IMR-90 (cell line): ENCODE data around the gene DPH6. TPM values are rescaled to one million over a fixed set of nuclear protein-coding genes. Genes with fewer than 3 reads are reported as not detected.

Experiments used
- ATAC-seq: fragments of 200-7000 bp; cut with Tn5 transposase; 2 replicates; pipeline ENCODE4 v1.9.1; 2020; ENCODE audit warnings: low read depth, mild to moderate bottlenecking, moderate library complexity
- BruUV-seq: library from RNA; stranded (reverse); fragments of 400-500 nt; replicated peaks from 2 replicates; lab custom pipeline; 2021; lab: Mats Ljungman, UMichigan
- CTCF ChIA-PET: fragments of 300-600 bp; formaldehyde crosslinking; extraction: SDS; loops from one replicate; lab custom pipeline; 2021; ENCODE audit warnings: antibody characterized with exemption; lab: Yijun Ruan, JAX
- POLR2A ChIA-PET: fragments of 300-600 bp; sonication (Branson Sonifier 250); formaldehyde crosslinking; loops from one replicate; lab custom pipeline; 2022; ENCODE audit warnings: antibody characterized with exemption; ENCODE audit not compliant: unreplicated experiment; lab: Charles Lee
- DNase-seq: peaks from one replicate; pipeline ENCODE4 v3.0.0; 2013
- H2AFZ ChIP-seq: replicated peaks from 2 replicates; pipeline ENCODE3; 2013; ENCODE audit warnings: low read length, mild to moderate bottlenecking; ENCODE audit not compliant: poor library complexity
- H2AK5ac ChIP-seq: 2 replicates; pipeline ENCODE4 v1.6.1; 2013; ENCODE audit warnings: low read depth, low read length, inconsistent platforms
- H2AK9ac ChIP-seq: replicated peaks from 2 replicates; pipeline ENCODE3; 2013; ENCODE audit warnings: mild to moderate bottlenecking, low read depth, low read length, moderate library complexity; ENCODE audit not compliant: poor library complexity
- H2BK120ac ChIP-seq: 2 replicates; pipeline ENCODE4 v1.6.1; 2013; ENCODE audit warnings: low read depth, low read length, inconsistent platforms
- H2BK15ac ChIP-seq: 3 replicates; pipeline ENCODE4 v1.6.1; 2013; ENCODE audit warnings: low read depth, low read length, inconsistent platforms
- H2BK20ac ChIP-seq: 2 replicates; pipeline ENCODE4 v1.6.1; 2013; ENCODE audit warnings: low read depth, mild to moderate bottlenecking, inconsistent platforms, low read length, moderate library complexity
- H2BK5ac ChIP-seq: 2 replicates; pipeline ENCODE4 v1.6.1; 2013; ENCODE audit warnings: mild to moderate bottlenecking, low read depth, low read length, inconsistent platforms; ENCODE audit not compliant: poor library complexity, severe bottlenecking
- H3K14ac ChIP-seq: replicated peaks from 2 replicates; pipeline ENCODE4 v1.6.1; 2013; ENCODE audit warnings: low read depth, low read length, inconsistent platforms
- H3K18ac ChIP-seq: 2 replicates; pipeline ENCODE4 v1.6.1; 2013; ENCODE audit warnings: low read depth, low read length, control low read depth
- H3K23ac ChIP-seq: 2 replicates; pipeline ENCODE4 v1.6.1; 2013; ENCODE audit warnings: low read depth, low read length, inconsistent platforms
- H3K27ac ChIP-seq: 2 replicates; pipeline ENCODE4 v1.5.1; 2013; ENCODE audit warnings: mild to moderate bottlenecking, control low read depth, low read length; ENCODE audit not compliant: insufficient read depth
- H3K27me3 ChIP-seq: 2 replicates; pipeline ENCODE4 v1.6.1; 2013; ENCODE audit warnings: low read length; ENCODE audit not compliant: control insufficient read depth, insufficient read depth
- H3K36me3 ChIP-seq: 2 replicates; pipeline ENCODE4 v1.6.1; 2013; ENCODE audit warnings: low read length, mixed read lengths; ENCODE audit not compliant: control insufficient read depth, insufficient read depth
- H3K4ac ChIP-seq: 2 replicates; pipeline ENCODE4 v1.6.1; 2013; ENCODE audit warnings: low read depth, low read length, inconsistent platforms
- H3K4me1 ChIP-seq: 2 replicates; pipeline ENCODE4 v1.6.1; 2013; ENCODE audit warnings: low read length, mixed read lengths; ENCODE audit not compliant: control insufficient read depth, insufficient read depth
- H3K4me2 ChIP-seq: 2 replicates; pipeline ENCODE4 v1.6.1; 2013; ENCODE audit warnings: low read depth, mild to moderate bottlenecking, control low read depth, low read length, moderate library complexity
- H3K4me3 ChIP-seq: 2 replicates; pipeline ENCODE4 v1.5.1; 2013; ENCODE audit warnings: low read depth, mild to moderate bottlenecking, control low read depth, low read length, moderate library complexity; ENCODE audit not compliant: insufficient read depth
- H3K56ac ChIP-seq: 2 replicates; pipeline ENCODE4 v1.6.1; 2013; ENCODE audit warnings: low read length, inconsistent platforms; ENCODE audit not compliant: insufficient read depth; ENCODE audit errors: extremely low read depth
- H3K79me1 ChIP-seq, 2 experiments: 2 replicates each; pipeline ENCODE4 v1.6.1; 2013; ENCODE audit warnings: low read length in 2 of 2, inconsistent platforms in 1 of 2, low read depth in 1 of 2
- H3K9ac ChIP-seq: 2 replicates; pipeline ENCODE4 v1.6.1; 2013; ENCODE audit warnings: low read depth, low read length, control low read depth
- H3K9me1 ChIP-seq: 2 replicates; pipeline ENCODE4 v1.6.1; 2013; ENCODE audit warnings: low read length, inconsistent platforms; ENCODE audit not compliant: insufficient read depth
- H3K9me3 ChIP-seq: 2 replicates; pipeline ENCODE4 v1.6.1; 2013; ENCODE audit warnings: low read length; ENCODE audit not compliant: control insufficient read depth, insufficient read depth
- H4K20me1 ChIP-seq: 2 replicates; pipeline ENCODE4 v1.6.1; 2013; ENCODE audit warnings: low read length, inconsistent platforms; ENCODE audit not compliant: insufficient read depth
- H4K5ac ChIP-seq: 2 replicates; pipeline ENCODE4 v1.6.1; 2013; ENCODE audit warnings: mild to moderate bottlenecking, low read depth, low read length, control low read depth
- H4K8ac ChIP-seq, 2 experiments: 2 replicates each; pipeline ENCODE4 v1.6.1; 2013; ENCODE audit warnings: low read depth in 2 of 2, low read length in 2 of 2, control low read depth in 1 of 2, inconsistent platforms in 1 of 2
- H4K91ac ChIP-seq: 2 replicates; pipeline ENCODE4 v1.6.1; 2013; ENCODE audit warnings: low read depth, low read length, inconsistent platforms; ENCODE audit not compliant: insufficient read depth
- BHLHE40 ChIP-seq: fragments of 150-350 bp; IDR thresholded peaks from 2 replicates; pipeline ENCODE4 v1.6.1; 2016; ENCODE audit warnings: mild to moderate bottlenecking, low read depth, low read length
- CEBPB ChIP-seq: IDR thresholded peaks from 2 replicates; pipeline ENCODE4 v1.6.1; 2012; ENCODE audit warnings: low read depth, low read length, improper control_type of control experiment
- CHD1 ChIP-seq: IDR thresholded peaks from 2 replicates; pipeline ENCODE4 v1.6.1; 2012; ENCODE audit warnings: low read depth, low read length, improper control_type of control experiment
- CTCF ChIP-seq: conservative IDR thresholded peaks from 2 replicates; pipeline ENCODE4 v1.5.1; 2012; ENCODE audit warnings: mild to moderate bottlenecking, low read depth, low read length, improper control_type of control experiment
- ELK1 ChIP-seq: fragments of 150-350 bp; IDR thresholded peaks from 2 replicates; pipeline ENCODE4 v1.6.1; 2016; ENCODE audit warnings: low read depth, mild to moderate bottlenecking, low read length, moderate library complexity, borderline replicate concordance
- FOS ChIP-seq: fragments of 150-350 bp; IDR thresholded peaks from 2 replicates; pipeline ENCODE4 v1.6.1; 2016; ENCODE audit warnings: low read depth, low read length
- MAFK ChIP-seq: IDR thresholded peaks from 2 replicates; pipeline ENCODE4 v1.6.1; 2012; ENCODE audit warnings: low read depth, low read length, improper control_type of control experiment
- MAZ ChIP-seq: IDR thresholded peaks from 2 replicates; pipeline ENCODE4 v1.6.1; 2012; ENCODE audit warnings: low read depth, mild to moderate bottlenecking, low read length, improper control_type of control experiment, moderate library complexity, borderline replicate concordance
- MXI1 ChIP-seq: IDR thresholded peaks from 2 replicates; pipeline ENCODE4 v1.6.1; 2012; ENCODE audit warnings: low read depth, mild to moderate bottlenecking, low read length, moderate library complexity, borderline replicate concordance
- NFE2L2 ChIP-seq: fragments of 150-350 bp; IDR thresholded peaks from 2 replicates; pipeline ENCODE4 v1.6.1; 2016; ENCODE audit warnings: low read depth, mild to moderate bottlenecking, low read length
- POLR2A ChIP-seq: IDR thresholded peaks from 2 replicates; pipeline ENCODE4 v1.6.1; 2012; ENCODE audit warnings: mild to moderate bottlenecking, low read depth, low read length
- RAD21 ChIP-seq: IDR thresholded peaks from 2 replicates; pipeline ENCODE4 v1.6.1; 2012; ENCODE audit warnings: low read length, improper control_type of control experiment
- RCOR1 ChIP-seq: IDR thresholded peaks from 2 replicates; pipeline ENCODE4 v1.6.1; 2012; ENCODE audit warnings: mild to moderate bottlenecking, low read length, improper control_type of control experiment; ENCODE audit not compliant: insufficient replicate concordance
- RFX5 ChIP-seq: IDR thresholded peaks from 2 replicates; pipeline ENCODE4 v1.8.0; 2012; ENCODE audit warnings: low read depth, mild to moderate bottlenecking, low read length, moderate library complexity
- SMC3 ChIP-seq: fragments of 150-350 bp; IDR thresholded peaks from 2 replicates; pipeline ENCODE4 v1.6.1; 2016; ENCODE audit warnings: low read depth, mild to moderate bottlenecking, antibody characterized with exemption, low read length, moderate library complexity
- dilution Hi-C: fragments of 300-500 bp; cut with HindIII; formaldehyde crosslinking; loops from one replicate; pipeline ENCODE4 v1.14.3; 2018; ENCODE audit warnings: low sequenced_read_pairs; ENCODE audit not compliant: unreplicated experiment
- in situ Hi-C: fragments of 300-500 bp; cut with MboI; formaldehyde crosslinking; loops from 3 replicates; pipeline ENCODE4 v1.14.3; 2019; ENCODE audit warnings: low sequenced_read_pairs, inconsistent platforms, mixed read lengths
- intact Hi-C: fragments of 100-400 bp; cut with micrococcal nuclease; formaldehyde crosslinking; loops from 2 replicates; pipeline ENCODE4 v1.10.0; 2022
- polyA plus RNA-seq, 3 experiments: library from polyadenylated mRNA; depleted of rRNA; stranded (reverse); fragments of >200 nt; gene quantifications; 2 replicates each; pipeline ENCODE4 v1.2.3, GENCODE V29; 2012; ENCODE audit warnings: low replicate concordance in 1 of 3
- total RNA-seq: library from RNA; depleted of rRNA; stranded (reverse); fragments of >200 nt; gene quantifications from 2 replicates; pipeline ENCODE4 v1.2.3, GENCODE V29; 2012
- TF ChIP-seq, protein P1 (sequence below): fragments of 150-350 bp; IDR thresholded peaks from 2 replicates; pipeline ENCODE4 v1.6.1; 2017; ENCODE audit warnings: mild to moderate bottlenecking, antibody characterized with exemption, low read length, low read depth

DPH6 gene
- total and polyA plus RNA-seq, 2 of the 4 experiments (the other 2 are of a cell fraction): 6.1 to 8.1 TPM

DNA sequence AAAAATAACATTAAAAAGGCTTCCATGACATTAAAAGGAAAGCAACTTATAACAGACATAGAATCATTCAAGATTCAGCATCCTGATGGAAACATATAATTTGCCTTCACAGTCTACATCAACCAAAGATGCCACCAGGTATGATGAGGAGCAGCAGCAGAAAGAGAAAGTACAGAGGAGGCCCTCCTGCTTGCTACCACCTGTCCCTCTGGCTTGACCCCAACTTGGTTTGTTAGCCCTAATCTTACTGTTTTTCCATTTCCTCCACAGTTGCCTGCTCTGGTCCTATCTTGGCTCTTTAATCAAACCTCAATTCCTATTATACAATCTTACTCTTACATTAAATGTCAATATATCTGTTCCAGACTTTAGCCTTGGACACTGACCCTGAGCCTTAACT lies 171.3 kb downstream of the DPH6 start:
- Histone ChIP-seq H3K79me1 (no peaks in the 10 kb centered on the region), H3K9ac (no peak overlapping the region), H2BK20ac (no peak overlapping the region), H2AK5ac (no peak overlapping the region), H3K4ac (no peak overlapping the region), H3K4me3 (no peak overlapping the region), H3K4me1 (no peaks in the 10 kb centered on the region), H3K56ac (no peak overlapping the region), H3K18ac (no peak overlapping the region), H3K36me3 (no peaks in the 10 kb centered on the region; the same call in 1 of the 2 replicates), H4K20me1 (no peaks in the 10 kb centered on the region), H2BK120ac (no peak overlapping the region), H4K91ac (no peak overlapping the region), H3K27me3 (no peaks in the 10 kb centered on the region), H4K8ac (no peak overlapping the region), H3K4me2 (no peak overlapping the region), H3K14ac (no peak overlapping the region), H3K27ac (no peak overlapping the region), H3K23ac (no peak overlapping the region), H2BK15ac (no peak overlapping the region), H2AFZ (no peak overlapping the region), H4K5ac (no peak overlapping the region), H2BK5ac (no peak overlapping the region), H3K9me3 (no peaks in the 10 kb centered on the region), H2AK9ac (no peak overlapping the region), H3K9me1 (no peaks in the 10 kb centered on the region)
- no peak for DNase-seq
- in situ Hi-C loops (no loop called here), dilution Hi-C loops (no loop called here), intact Hi-C loops (no loop called here)
- no peak for TF ChIP-seq MAFK
- no peak for TF ChIP-seq RCOR1
- TF ChIP-seq BHLHE40: no peak
- no peak for TF ChIP-seq RFX5
- no peak for TF ChIP-seq CEBPB
- TF ChIP-seq, protein P1, sequence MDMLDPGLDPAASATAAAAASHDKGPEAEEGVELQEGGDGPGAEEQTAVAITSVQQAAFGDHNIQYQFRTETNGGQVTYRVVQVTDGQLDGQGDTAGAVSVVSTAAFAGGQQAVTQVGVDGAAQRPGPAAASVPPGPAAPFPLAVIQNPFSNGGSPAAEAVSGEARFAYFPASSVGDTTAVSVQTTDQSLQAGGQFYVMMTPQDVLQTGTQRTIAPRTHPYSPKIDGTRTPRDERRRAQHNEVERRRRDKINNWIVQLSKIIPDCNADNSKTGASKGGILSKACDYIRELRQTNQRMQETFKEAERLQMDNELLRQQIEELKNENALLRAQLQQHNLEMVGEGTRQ: no peak
- no peak for TF ChIP-seq RAD21
- TF ChIP-seq CHD1: no peak
- TF ChIP-seq ELK1: no peak
- no peak for TF ChIP-seq MAZ
- TF ChIP-seq SMC3: no peak
- no peak for TF ChIP-seq NFE2L2
- no peak for TF ChIP-seq POLR2A
- no peak for TF ChIP-seq CTCF
- TF ChIP-seq MXI1: no peak
- TF ChIP-seq FOS: no peak
- ChIA-PET CTCF (no interaction called here), POLR2A (no interaction called here)
- no peak for ATAC-seq
- BruUV-seq: no TSS peak
